ENCODE data around the gene SHISAL2A. TPM values are rescaled to one million over a fixed set of nuclear protein-coding genes. Genes with fewer than 3 reads are reported as not detected.

The SHISAL2A gene
- total RNA-seq, 1 experiment from 2014 or later: 0.90 TPM

GRCh38 chr1:52628614-52629324 lies 4.2 kb upstream of the SHISAL2A start:
- Histone ChIP-seq H4K20me1 (ENCODE audit: control insufficient read depth, insufficient read depth, insufficient read length) (no peaks in the 10 kb centered on the region), H2BK12ac (ENCODE audit: insufficient read length, low read depth, low read length) (no peak overlapping the region), H2BK5ac (ENCODE audit: insufficient read length, low read length) (no peak overlapping the region), H3K79me2 (ENCODE audit: insufficient read depth, low read length) (no peaks in the 10 kb centered on the region), H4K5ac (ENCODE audit: insufficient read length, low read depth, low read length) (no peak overlapping the region), H2BK120ac (ENCODE audit: low read depth, low read length, poor library complexity, severe bottlenecking) (no peak overlapping the region), H3K9ac (ENCODE audit: extremely low read depth, insufficient read length, low read length) (no peak overlapping the region), H3K18ac (ENCODE audit: insufficient read length, low read depth, low read length) (no peak overlapping the region), H2BK15ac (ENCODE audit: low read depth, low read length) (no peak overlapping the region), H3K4me1 (ENCODE audit: insufficient read depth, low read length) (no peaks in the 10 kb centered on the region; the same call in 1 of the 2 replicates), H3T11ph (ENCODE audit: low read length) (no peak overlapping the region), H2AK5ac (ENCODE audit: insufficient read length, low read length) (no peak overlapping the region), H2AFZ (ENCODE audit: low read length) (no peak overlapping the region), H3K14ac (ENCODE audit: insufficient read depth, low read length) (no peak overlapping the region; the same call in 1 of the 2 replicates), H3K27ac (ENCODE audit: insufficient read length, low read depth, low read length) (no peak overlapping the region), H2BK20ac (ENCODE audit: low read depth, low read length, poor library complexity, severe bottlenecking) (no peak overlapping the region), H3K23ac (ENCODE audit: insufficient read length, low read depth, low read length) (no peak overlapping the region), H3K27me3 (ENCODE audit: insufficient read depth, low read length) (peaks cover 20% of the 10 kb centered on the region), H4K91ac (ENCODE audit: insufficient read length, low read depth, low read length) (no peak overlapping the region), H3K79me1 (ENCODE audit: insufficient read depth, low read depth, low read length, poor library complexity, severe bottlenecking) (no peaks in the 10 kb centered on the region), H3K4ac (ENCODE audit: low read depth, low read length) (no peak overlapping the region), H3K4me2 (ENCODE audit: insufficient read depth, insufficient read length, low read length) (no peak overlapping the region), H3K9me3 (ENCODE audit: control insufficient read depth, low read depth, low read length) (no peaks in the 10 kb centered on the region), H3K56ac (ENCODE audit: insufficient read length, low read depth, low read length) (no peak overlapping the region), H3K23me2 (ENCODE audit: insufficient read length, low read depth, low read length, poor library complexity, severe bottlenecking) (peaks cover 4% of the 10 kb centered on the region), H4K8ac (replicated peaks; ENCODE audit: insufficient read length, low read depth, low read length) (no peak overlapping the region)
- Mint-ChIP-seq H3K27ac (no peak overlapping the region; a peak in 1 of 7 replicates), H3K4me3 (no peak overlapping the region), H3K9me3 (peaks cover 4 to 7% of the 10 kb centered on the region in 2 experiments), H3K27me3 (ENCODE audit: low read depth) (peaks cover 40% of the 10 kb centered on the region), H3K36me3 (ENCODE audit: insufficient read depth in 1 of 3, low read depth in 3 of 3) (peaks cover 0 to 4% (median 2%) of the 10 kb centered on the region in 3 experiments; a peak in 3 of 7 replicates), H3K4me1 (peaks cover 11 to 19% of the 10 kb centered on the region in 2 experiments)
- no CpG with 5 or more reads among the region's 8 CpGs for WGBS (ENCODE audit: extremely low coverage, insufficient read length, low lambda C conversion rate)
- TF ChIP-seq CTCF (conservative IDR thresholded peaks at IDR 0.05): no peak
- DNase-seq: no peak

Measured in H9 (cell line).